ENCODE measurements around the gene ANGPTL2. TPM values are rescaled to one million over a fixed set of nuclear protein-coding genes. Genes with fewer than 3 reads are reported as not detected.

The ANGPTL2 gene
- total RNA-seq, 2 donors from 2014 or later, result 2.7 to 15.1 TPM

DNA sequence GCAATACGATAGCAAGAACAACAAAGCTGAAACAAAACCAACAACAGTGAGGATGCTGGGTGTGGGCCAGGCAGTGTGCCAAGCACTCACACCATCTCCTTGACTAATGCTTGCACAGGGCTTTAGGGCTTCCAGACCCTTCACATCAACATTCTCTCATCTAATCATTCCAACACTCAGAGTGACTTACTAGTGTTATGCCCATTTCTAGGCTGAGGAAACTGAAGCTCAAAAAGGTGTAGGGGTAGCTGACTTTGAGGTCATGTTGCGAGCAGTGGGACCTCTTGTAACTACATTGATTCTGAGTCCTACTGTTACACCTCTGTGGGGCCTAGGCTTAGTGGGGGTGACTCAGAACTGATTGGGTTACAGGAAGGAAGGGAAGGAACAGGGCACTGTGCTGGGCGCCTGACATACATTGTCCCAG lies 9.7 kb downstream of the ANGPTL2 start:
- intact Hi-C loops (cut with DNase I), result no loop called here
- Histone ChIP-seq H3K4me1 (no peaks in the 10 kb centered on the region), H3K9me3 (no peaks in the 10 kb centered on the region), H3K27me3 (no peaks in the 10 kb centered on the region), H3K27ac (no peak overlapping the region), H3K4me3 (no peak overlapping the region), H3K9ac (ENCODE audit: low read depth in 2 of 2, low read length in 2 of 2) (no peak overlapping the region), H3K36me3 (no peaks in the 10 kb centered on the region)
- TF ChIP-seq, protein P1, sequence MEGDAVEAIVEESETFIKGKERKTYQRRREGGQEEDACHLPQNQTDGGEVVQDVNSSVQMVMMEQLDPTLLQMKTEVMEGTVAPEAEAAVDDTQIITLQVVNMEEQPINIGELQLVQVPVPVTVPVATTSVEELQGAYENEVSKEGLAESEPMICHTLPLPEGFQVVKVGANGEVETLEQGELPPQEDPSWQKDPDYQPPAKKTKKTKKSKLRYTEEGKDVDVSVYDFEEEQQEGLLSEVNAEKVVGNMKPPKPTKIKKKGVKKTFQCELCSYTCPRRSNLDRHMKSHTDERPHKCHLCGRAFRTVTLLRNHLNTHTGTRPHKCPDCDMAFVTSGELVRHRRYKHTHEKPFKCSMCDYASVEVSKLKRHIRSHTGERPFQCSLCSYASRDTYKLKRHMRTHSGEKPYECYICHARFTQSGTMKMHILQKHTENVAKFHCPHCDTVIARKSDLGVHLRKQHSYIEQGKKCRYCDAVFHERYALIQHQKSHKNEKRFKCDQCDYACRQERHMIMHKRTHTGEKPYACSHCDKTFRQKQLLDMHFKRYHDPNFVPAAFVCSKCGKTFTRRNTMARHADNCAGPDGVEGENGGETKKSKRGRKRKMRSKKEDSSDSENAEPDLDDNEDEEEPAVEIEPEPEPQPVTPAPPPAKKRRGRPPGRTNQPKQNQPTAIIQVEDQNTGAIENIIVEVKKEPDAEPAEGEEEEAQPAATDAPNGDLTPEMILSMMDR (IDR thresholded peaks at IDR 0.05), result no peak
- no peak for DNase-seq

DNA sequence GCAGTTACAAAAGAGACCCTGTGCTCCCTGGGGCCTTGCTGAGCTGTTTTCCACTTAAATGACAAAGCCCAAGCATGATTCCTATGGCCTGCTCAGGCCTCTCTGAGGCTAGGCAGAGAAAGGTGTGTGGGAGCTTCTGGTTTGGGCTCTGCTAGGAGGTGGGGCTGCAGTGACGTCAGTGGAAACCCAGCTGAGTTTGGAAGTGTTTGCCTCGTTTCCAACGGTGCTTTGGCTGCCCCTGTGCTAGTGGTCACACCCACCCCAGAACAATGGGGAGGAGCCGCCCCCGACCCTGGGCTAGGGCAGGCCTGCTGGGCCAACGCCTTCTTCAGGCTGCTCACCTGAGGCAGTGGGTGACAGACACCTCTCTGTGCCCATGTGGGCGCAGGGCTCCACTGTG lies 10.4 kb downstream of the ANGPTL2 start:
- Histone ChIP-seq H3K4me3 (no peak overlapping the region), H3K27me3 (no peaks in the 10 kb centered on the region), H3K9ac (ENCODE audit: low read depth in 2 of 2, low read length in 2 of 2) (no peak overlapping the region), H3K36me3 (no peaks in the 10 kb centered on the region), H3K9me3 (no peaks in the 10 kb centered on the region), H3K27ac (no peak overlapping the region), H3K4me1 (no peaks in the 10 kb centered on the region)
- TF ChIP-seq, protein P1 (IDR thresholded peaks at IDR 0.05), result no peak
- DNase-seq, result no peak
- intact Hi-C loops (cut with DNase I), result no loop called here

DNA sequence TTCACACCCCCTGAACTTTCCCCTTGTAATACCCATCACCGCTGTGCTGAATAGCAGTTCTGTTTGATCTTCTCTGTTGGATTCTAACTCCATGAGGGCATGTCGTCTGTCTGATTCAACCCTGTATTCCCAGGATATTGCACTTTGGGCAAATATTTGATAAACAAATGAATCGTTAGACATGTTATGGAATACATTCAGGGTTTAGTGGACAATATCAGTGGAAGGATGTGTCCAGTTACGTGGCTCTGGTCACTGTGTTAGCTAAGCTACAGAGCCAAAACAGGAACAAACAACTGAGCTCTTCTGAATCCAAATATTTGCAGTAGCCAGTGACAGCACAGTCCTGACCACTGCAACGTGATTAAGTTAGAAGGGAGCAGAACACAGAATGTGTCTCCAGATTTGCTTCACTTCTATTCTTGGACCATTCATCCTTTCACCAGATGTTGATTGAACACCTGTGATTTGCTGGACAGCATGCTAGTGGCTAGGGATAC lies 13.2 kb downstream of the ANGPTL2 start:
- H3K27ac ChIP-seq, result peak overlapping the region; percentile 44
- H3K36me3 ChIP-seq, result no peaks in the 10 kb centered on the region
- intact Hi-C loops (cut with DNase I), result no loop called here
- no peaks in the 10 kb centered on the region for H3K27me3 ChIP-seq
- no peak overlapping the region for H3K4me3 ChIP-seq
- TF ChIP-seq, protein P1 (IDR thresholded peaks at IDR 0.05), result no peak
- no peaks in the 10 kb centered on the region for H3K4me1 ChIP-seq
- H3K9ac ChIP-seq (ENCODE audit: low read depth in 2 of 2, low read length in 2 of 2), result no peak overlapping the region
- H3K9me3 ChIP-seq, result no peaks in the 10 kb centered on the region
- DNase-seq, result no peak

DNA sequence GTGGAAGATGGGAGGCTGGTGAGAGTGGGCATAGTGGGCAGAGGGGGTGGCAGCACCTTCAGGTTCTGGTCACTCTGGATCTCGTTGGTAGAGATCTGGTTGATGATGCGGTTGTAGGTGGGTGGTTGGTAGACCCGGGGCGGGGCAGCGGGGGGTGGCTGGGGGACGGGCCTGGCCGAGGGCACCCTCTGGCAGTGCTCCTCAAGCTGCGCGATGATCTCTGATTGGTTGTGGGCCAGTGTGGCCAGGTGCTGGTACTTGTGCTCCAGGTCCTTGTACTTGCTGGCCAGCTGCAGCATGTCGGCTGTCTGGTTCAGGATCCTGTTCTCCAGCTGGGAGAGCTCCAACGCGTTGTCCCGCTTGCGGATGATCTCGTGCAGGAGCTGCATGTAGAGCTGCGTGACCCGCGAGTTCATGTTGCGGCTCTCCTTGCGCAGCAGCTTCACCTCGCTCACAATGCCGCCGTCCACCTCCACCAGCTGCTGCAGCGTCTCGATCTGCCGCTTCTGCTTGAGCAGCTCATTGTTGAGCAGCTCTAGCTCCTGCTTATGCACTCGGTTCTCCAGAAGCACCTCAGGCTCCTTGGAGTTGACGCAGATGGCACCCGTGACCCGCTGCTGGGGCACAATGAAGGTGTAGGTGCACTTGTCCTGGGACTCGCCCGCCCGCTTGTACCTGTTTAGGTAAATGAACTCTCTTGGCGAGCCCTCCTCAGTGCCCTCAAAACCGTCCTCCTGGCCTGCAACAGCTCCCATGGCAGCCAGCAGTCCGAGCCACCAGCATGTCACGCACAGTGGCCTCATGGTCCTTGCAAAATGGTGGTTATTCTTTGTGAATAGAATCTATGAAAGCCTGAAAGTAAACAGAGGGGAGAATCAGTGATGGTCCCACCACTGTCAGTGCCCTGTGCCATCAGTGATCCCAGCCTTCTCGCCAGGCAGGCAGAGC lies 14.2 kb downstream of the ANGPTL2 start:
- H3K9ac ChIP-seq (ENCODE audit: low read depth in 2 of 2, low read length in 2 of 2), result no peak overlapping the region
- DNase-seq, result no peak
- peak overlapping the region; percentile 44 for H3K27ac ChIP-seq
- intact Hi-C loops (cut with DNase I), result no loop called here
- H3K4me1 ChIP-seq, result no peaks in the 10 kb centered on the region
- no peaks in the 10 kb centered on the region for H3K9me3 ChIP-seq
- no peaks in the 10 kb centered on the region for H3K36me3 ChIP-seq
- no peak overlapping the region for H3K4me3 ChIP-seq
- TF ChIP-seq, protein P1 (IDR thresholded peaks at IDR 0.05), result no peak
- H3K27me3 ChIP-seq, result no peaks in the 10 kb centered on the region

DNA sequence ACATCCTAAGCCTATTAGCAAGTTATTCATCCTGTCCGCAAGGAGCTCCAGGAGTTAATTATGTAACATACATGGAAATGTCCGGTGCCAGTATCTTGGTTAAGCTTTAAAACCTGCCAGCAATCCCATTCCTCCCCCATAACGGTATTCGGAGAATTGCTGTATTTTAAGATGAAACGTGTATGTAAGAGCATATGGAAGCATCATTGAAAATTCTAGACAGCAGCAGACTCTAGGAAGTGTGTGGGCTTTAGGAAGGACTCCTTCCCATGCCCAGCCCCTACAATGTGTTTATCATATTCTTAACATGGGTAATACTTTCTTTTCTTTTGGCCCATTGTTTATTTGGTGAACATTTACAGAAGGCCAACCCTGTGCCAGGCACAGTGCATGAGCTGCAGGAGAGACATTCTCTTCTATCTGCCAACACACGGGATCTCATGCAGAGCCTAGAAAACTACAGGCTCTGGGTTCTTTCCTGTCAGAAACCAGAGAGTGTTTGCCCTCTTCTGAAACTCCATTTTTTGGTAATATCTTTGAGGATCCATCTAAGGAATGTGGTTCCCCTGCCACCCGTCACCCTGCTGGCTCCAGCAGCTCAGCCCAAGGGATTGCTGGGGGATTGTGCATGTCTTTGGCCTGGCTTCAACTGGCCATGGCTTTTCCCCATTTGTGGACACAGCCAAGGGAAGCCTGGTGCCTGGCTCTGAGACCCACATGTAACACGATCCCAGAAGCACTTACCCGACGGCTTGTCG lies 15.1 kb downstream of the ANGPTL2 start:
- Histone ChIP-seq H3K4me3 (no peak overlapping the region), H3K27me3 (no peaks in the 10 kb centered on the region), H3K36me3 (no peaks in the 10 kb centered on the region), H3K4me1 (no peaks in the 10 kb centered on the region), H3K9ac (ENCODE audit: low read depth in 2 of 2, low read length in 2 of 2) (no peak overlapping the region), H3K27ac (no peak overlapping the region), H3K9me3 (no peaks in the 10 kb centered on the region)
- no peak for DNase-seq
- TF ChIP-seq, protein P1 (IDR thresholded peaks at IDR 0.05), result no peak
- intact Hi-C loops (cut with DNase I), result no loop called here

Measured in colonic mucosa (tissue), 4 donors.